Measurements from ENCODE around the gene TSNAX. TPM values are rescaled to one million over a fixed set of nuclear protein-coding genes. Genes with fewer than 3 reads are reported as not detected.

The TSNAX gene
- total RNA-seq, 1 donor from 2014 or later = 34.0 TPM

DNA sequence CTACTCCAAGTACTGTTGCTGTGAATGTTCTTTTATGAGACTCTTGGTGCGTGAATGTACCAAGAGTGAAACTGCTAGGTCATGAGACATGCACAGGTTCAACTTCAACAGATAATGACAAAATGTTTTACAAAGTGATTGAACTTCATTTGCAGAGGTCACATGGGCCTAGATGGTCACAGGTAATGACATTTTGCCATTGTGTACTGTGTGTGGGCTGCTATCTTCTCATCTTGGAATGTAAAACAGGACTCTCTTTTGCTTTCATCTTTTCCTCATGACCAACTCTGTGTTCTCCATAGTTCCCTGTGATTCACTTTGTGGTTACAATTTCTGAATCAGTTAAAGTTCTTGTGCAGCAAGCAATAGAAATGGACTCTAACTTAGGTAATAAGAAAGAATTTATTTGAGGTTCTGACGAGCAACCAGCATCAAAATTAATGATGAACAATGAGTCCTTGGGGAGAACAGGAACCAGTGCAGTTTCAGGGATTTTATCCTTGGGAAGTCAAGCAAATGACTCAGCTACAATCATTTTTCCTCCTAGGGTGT, 16.2 kb upstream of the TSNAX start:
- no peak overlapping the region for H3K27ac Mint-ChIP-seq
- H3K27me3 Mint-ChIP-seq = peaks cover 2% of the 10 kb centered on the region
- H3K36me3 Mint-ChIP-seq = no peaks in the 10 kb centered on the region
- H3K9me3 Mint-ChIP-seq = no peaks in the 10 kb centered on the region
- H3K4me1 Mint-ChIP-seq (ENCODE audit: unreplicated experiment) = peaks cover 9% of the 10 kb centered on the region
- no peak for DNase-seq (ENCODE audit: extremely low spot score, unreplicated experiment)
- TF ChIP-seq, protein P1, sequence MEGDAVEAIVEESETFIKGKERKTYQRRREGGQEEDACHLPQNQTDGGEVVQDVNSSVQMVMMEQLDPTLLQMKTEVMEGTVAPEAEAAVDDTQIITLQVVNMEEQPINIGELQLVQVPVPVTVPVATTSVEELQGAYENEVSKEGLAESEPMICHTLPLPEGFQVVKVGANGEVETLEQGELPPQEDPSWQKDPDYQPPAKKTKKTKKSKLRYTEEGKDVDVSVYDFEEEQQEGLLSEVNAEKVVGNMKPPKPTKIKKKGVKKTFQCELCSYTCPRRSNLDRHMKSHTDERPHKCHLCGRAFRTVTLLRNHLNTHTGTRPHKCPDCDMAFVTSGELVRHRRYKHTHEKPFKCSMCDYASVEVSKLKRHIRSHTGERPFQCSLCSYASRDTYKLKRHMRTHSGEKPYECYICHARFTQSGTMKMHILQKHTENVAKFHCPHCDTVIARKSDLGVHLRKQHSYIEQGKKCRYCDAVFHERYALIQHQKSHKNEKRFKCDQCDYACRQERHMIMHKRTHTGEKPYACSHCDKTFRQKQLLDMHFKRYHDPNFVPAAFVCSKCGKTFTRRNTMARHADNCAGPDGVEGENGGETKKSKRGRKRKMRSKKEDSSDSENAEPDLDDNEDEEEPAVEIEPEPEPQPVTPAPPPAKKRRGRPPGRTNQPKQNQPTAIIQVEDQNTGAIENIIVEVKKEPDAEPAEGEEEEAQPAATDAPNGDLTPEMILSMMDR (conservative IDR thresholded peaks at IDR 0.05) = no peak
- H3K4me3 Mint-ChIP-seq = no peak overlapping the region

DNA sequence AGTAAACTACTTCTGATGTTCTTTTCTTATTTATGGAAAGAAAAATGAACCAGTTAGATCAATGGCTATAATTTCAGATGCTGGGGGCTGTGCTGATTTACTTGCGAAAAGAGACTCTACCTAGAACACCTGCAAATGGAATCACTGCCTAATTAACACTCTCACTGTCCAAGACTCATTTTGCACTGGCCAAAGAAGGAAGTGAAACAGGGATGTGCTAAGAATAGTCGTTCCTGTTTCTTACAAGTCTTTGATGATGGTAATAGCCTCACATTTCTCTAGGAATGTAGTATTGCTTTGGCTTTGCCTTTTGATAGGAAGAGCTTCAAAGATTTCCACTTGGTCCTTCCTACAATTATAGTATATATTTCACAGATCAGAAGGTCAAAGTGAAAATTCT, 12.7 kb upstream of the TSNAX start:
- Mint-ChIP-seq H3K36me3 (no peaks in the 10 kb centered on the region), H3K9me3 (no peaks in the 10 kb centered on the region), H3K27ac (no peak overlapping the region), H3K4me1 (ENCODE audit: unreplicated experiment) (peaks cover 10% of the 10 kb centered on the region), H3K27me3 (peaks cover 6% of the 10 kb centered on the region), H3K4me3 (no peak overlapping the region)
- DNase-seq (ENCODE audit: extremely low spot score, unreplicated experiment) = no peak
- TF ChIP-seq, protein P1 (conservative IDR thresholded peaks at IDR 0.05) = no peak

DNA sequence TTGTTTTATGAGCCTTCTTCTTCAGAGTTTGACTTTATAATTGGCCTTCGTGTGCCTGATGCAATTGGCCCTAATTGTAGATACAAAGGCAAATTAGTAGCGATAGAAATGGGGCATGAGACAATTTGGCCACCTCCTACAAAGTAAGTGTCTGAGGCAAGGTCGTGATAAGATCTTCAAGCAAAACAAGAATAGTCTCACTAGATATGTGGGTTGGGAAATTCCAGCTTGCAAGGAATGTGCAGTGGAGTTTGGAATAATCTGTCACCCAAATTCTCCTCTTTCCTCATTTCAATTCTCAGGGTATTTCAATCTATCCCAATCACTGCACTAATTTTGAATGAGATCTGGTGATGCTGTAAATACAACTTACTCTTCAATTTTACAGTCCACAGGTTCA, 11.4 kb upstream of the TSNAX start:
- Mint-ChIP-seq H3K27me3 (peaks cover 6% of the 10 kb centered on the region), H3K9me3 (no peaks in the 10 kb centered on the region), H3K4me1 (ENCODE audit: unreplicated experiment) (peaks cover 10% of the 10 kb centered on the region), H3K4me3 (no peak overlapping the region), H3K27ac (no peak overlapping the region), H3K36me3 (no peaks in the 10 kb centered on the region)
- no peak for DNase-seq (ENCODE audit: extremely low spot score, unreplicated experiment)
- TF ChIP-seq, protein P1 (conservative IDR thresholded peaks at IDR 0.05) = no peak

DNA sequence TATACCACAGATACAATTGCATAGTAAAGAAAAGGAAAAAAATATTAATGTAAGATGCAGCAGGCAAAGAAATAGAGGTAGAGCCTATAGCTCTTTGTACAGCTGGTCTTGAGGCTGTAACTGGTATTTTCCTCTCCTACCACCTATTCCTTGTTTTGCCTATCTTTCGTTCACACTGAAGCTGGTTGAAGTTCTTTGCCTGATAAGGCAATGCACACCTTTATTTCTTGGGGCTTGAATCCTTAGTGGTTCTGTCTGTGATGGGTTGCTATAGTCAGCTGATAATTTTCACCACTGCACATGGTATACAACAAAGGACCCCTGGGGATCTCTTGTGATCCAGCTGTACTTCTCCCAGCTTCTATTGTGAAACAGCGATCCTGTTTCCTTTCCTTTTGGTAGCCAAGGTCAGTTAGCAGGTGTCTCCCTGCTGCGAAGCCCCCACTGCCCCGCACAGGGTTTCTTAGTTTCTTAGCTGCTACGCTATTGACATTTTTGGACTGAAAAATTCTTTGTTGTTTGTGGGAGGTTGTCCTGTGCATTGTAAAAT, 9.9 kb upstream of the TSNAX start:
- peaks cover 5% of the 10 kb centered on the region for H3K4me1 Mint-ChIP-seq (ENCODE audit: unreplicated experiment)
- TF ChIP-seq, protein P1 (conservative IDR thresholded peaks at IDR 0.05) = no peak
- no peak overlapping the region for H3K4me3 Mint-ChIP-seq
- no peaks in the 10 kb centered on the region for H3K36me3 Mint-ChIP-seq
- no peak overlapping the region for H3K27ac Mint-ChIP-seq
- peaks cover 6% of the 10 kb centered on the region for H3K27me3 Mint-ChIP-seq
- DNase-seq (ENCODE audit: extremely low spot score, unreplicated experiment) = no peak
- no peaks in the 10 kb centered on the region for H3K9me3 Mint-ChIP-seq

DNA sequence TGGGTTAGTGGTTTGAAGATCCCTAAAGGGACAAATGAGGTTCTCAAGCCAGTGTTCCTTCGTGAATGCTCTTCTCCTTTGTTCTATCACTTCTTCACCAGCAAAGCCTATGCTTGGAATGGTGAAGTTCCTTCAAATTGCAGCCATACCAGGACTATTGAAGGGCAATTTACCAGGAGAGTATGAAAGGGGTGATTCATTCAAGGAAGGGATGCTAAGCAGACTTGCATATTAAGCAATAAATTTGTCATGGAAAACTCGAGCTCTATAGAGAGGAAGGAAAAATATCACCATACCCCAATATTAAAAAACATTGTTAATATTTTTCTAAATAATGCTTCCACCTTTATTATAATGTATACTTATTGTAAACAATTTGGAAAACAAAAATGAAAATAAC, 9.3 kb upstream of the TSNAX start:
- Mint-ChIP-seq H3K27ac (no peak overlapping the region), H3K4me3 (no peak overlapping the region), H3K36me3 (no peaks in the 10 kb centered on the region), H3K4me1 (ENCODE audit: unreplicated experiment) (peaks cover 5% of the 10 kb centered on the region), H3K27me3 (peaks cover 6% of the 10 kb centered on the region), H3K9me3 (no peaks in the 10 kb centered on the region)
- DNase-seq (ENCODE audit: extremely low spot score, unreplicated experiment) = no peak
- TF ChIP-seq, protein P1 (conservative IDR thresholded peaks at IDR 0.05) = no peak
